ENCODE results near the gene GTF3C5.
"Not testable (repeated sequence)": the region's sequence is repeated elsewhere in the genome, so short reads cannot be mapped to it uniquely, and the experiment has no call there.

GTF3C5 gene

GRCh38 chr9:133071484-133072150, 40.8 kb downstream of the GTF3C5 start:
- no peak for DNase-seq (ENCODE audit: low spot score)

- DNase-seq (ENCODE audit: low spot score): not testable (repeated sequence)
Measured at GRCh38 chr9:133072210-133072609, 41.4 kb downstream of the GTF3C5 start.

- DNase-seq (ENCODE audit: low spot score): no peak
Measured at GRCh38 chr9:133073086-133074014, 42.6 kb downstream of the GTF3C5 start.

GRCh38 chr9:133074111-133074651, 43.4 kb downstream of the GTF3C5 start:
- no peak for DNase-seq (ENCODE audit: low spot score)

GRCh38 chr9:133075925-133076630, 45.3 kb downstream of the GTF3C5 start:
- DNase-seq (ENCODE audit: low spot score): no peak

- no peak for DNase-seq (ENCODE audit: low spot score)
Measured at GRCh38 chr9:133076691-133077090, 45.9 kb downstream of the GTF3C5 start.

GRCh38 chr9:133078486-133078885, 47.7 kb downstream of the GTF3C5 start:
- DNase-seq (ENCODE audit: low spot score): no peak

- no peak for DNase-seq (ENCODE audit: low spot score)
Measured at GRCh38 chr9:133080161-133080560, 49.4 kb downstream of the GTF3C5 start.

GRCh38 chr9:133080786-133081779, 50.3 kb downstream of the GTF3C5 start:
- DNase-seq (ENCODE audit: low spot score): not testable (repeated sequence)

GRCh38 chr9:133081957-133082644, 51.3 kb downstream of the GTF3C5 start:
- DNase-seq (ENCODE audit: low spot score): not testable (repeated sequence)

GRCh38 chr9:133083688-133084087, 52.9 kb downstream of the GTF3C5 start:
- DNase-seq (ENCODE audit: low spot score): not testable (repeated sequence)

GRCh38 chr9:133086212-133086860, 55.5 kb downstream of the GTF3C5 start:
- not testable (repeated sequence) for DNase-seq (ENCODE audit: low spot score)

- no peak for DNase-seq (ENCODE audit: low spot score)
Measured at GRCh38 chr9:133086894-133087293, 56.1 kb downstream of the GTF3C5 start.

GRCh38 chr9:133087429-133088145, 56.8 kb downstream of the GTF3C5 start:
- no peak for DNase-seq (ENCODE audit: low spot score)

- DNase-seq (ENCODE audit: low spot score): no peak
Measured at GRCh38 chr9:133088146-133088750, 57.5 kb downstream of the GTF3C5 start.

GRCh38 chr9:133088756-133089155, 58.0 kb downstream of the GTF3C5 start:
- no peak for DNase-seq (ENCODE audit: low spot score)

- no peak for DNase-seq (ENCODE audit: low spot score)
Measured at GRCh38 chr9:133089271-133089671, 58.5 kb downstream of the GTF3C5 start.

- no peak for DNase-seq (ENCODE audit: low spot score)
Measured at GRCh38 chr9:133090187-133090586, 59.4 kb downstream of the GTF3C5 start.

All from putamen (tissue), 1 donor.